Peyer's patch (tissue), 4 donors: ENCODE results near the gene MAGI3.

ENCODE experiments used
- POLR2A ChIP-seq, 2 donors: fragments of 450-650 bp; IDR thresholded peaks; one replicate each; pipeline ENCODE4 v1.5.1; 2017; ENCODE audit warnings: antibody characterized with exemption in 2 of 2, mild to moderate bottlenecking in 2 of 2, moderate library complexity in 2 of 2
- TF ChIP-seq, protein P1 (sequence below), 6 experiments: fragments of 450-650 bp in 4 of 6; fragments of 200-600 bp in 2 of 6; sonication (generic) in 1 of 6; IDR thresholded peaks; one replicate each; pipeline ENCODE4 v1.5.1; 2017 to 2019; ENCODE audit warnings: antibody characterized with exemption in 6 of 6, mild to moderate bottlenecking in 3 of 6, moderate library complexity in 1 of 6

DNA sequence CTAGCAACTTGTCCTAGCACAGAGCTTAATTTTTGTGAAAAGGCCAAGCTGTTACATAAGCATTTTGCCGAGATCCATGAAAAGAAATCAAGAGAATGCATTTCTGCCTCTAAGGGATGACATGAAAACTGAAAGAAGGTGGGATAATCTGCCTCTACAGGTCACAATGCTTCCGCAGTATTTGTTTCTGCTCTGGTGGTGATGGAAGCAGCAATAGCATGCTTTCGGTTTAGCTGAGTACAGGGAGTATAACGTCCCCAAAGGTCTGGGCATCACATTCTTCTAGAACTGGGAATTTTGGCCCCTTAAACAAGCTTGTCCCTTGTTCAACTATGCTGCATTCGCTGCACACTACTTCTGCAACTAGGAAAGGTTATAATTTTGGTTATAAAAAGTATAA, 14.4 kb upstream of the MAGI3 start:
- TF ChIP-seq, protein P1, sequence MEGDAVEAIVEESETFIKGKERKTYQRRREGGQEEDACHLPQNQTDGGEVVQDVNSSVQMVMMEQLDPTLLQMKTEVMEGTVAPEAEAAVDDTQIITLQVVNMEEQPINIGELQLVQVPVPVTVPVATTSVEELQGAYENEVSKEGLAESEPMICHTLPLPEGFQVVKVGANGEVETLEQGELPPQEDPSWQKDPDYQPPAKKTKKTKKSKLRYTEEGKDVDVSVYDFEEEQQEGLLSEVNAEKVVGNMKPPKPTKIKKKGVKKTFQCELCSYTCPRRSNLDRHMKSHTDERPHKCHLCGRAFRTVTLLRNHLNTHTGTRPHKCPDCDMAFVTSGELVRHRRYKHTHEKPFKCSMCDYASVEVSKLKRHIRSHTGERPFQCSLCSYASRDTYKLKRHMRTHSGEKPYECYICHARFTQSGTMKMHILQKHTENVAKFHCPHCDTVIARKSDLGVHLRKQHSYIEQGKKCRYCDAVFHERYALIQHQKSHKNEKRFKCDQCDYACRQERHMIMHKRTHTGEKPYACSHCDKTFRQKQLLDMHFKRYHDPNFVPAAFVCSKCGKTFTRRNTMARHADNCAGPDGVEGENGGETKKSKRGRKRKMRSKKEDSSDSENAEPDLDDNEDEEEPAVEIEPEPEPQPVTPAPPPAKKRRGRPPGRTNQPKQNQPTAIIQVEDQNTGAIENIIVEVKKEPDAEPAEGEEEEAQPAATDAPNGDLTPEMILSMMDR (IDR thresholded peaks at IDR 0.05), result no peak
- TF ChIP-seq POLR2A (IDR thresholded peaks at IDR 0.05), result no peak
